Trophoblast cell (in vitro differentiated cells and primary cell): Measurements from ENCODE around the gene ZIC5.

Experiments
- DNase-seq, 2 donors: peaks; one replicate each; pipeline ENCODE4 v3.0.0-alpha.2; 2016
- H2AFZ ChIP-seq: 2 replicates; pipeline ENCODE4 v1.6.1; 2013; ENCODE audit warnings: low read length, moderate library complexity, mild to moderate bottlenecking; ENCODE audit not compliant: insufficient read depth, poor library complexity
- H2AK5ac ChIP-seq: 2 replicates; pipeline ENCODE4 v1.6.1; 2013; ENCODE audit warnings: mild to moderate bottlenecking, low read length
- H2BK120ac ChIP-seq: 2 replicates; pipeline ENCODE4 v1.6.1; 2013; ENCODE audit warnings: low read length, mild to moderate bottlenecking, moderate library complexity; ENCODE audit not compliant: insufficient read depth, poor library complexity
- H2BK12ac ChIP-seq: 2 replicates; pipeline ENCODE4 v1.6.1; 2013; ENCODE audit warnings: mild to moderate bottlenecking, low read length, moderate library complexity
- H2BK5ac ChIP-seq: 2 replicates; pipeline ENCODE4 v1.6.1; 2013; ENCODE audit warnings: low read length, low read depth, moderate library complexity, mild to moderate bottlenecking; ENCODE audit not compliant: poor library complexity
- H3K14ac ChIP-seq: 2 replicates; pipeline ENCODE4 v1.6.1; 2013; ENCODE audit warnings: mild to moderate bottlenecking, low read length
- H3K18ac ChIP-seq: 2 replicates; pipeline ENCODE4 v1.6.1; 2013; ENCODE audit warnings: mild to moderate bottlenecking, low read length
- H3K23ac ChIP-seq: 2 replicates; pipeline ENCODE4 v1.6.1; 2013; ENCODE audit warnings: low read length
- H3K27ac ChIP-seq: 2 replicates; pipeline ENCODE4 v1.5.1; 2013; ENCODE audit warnings: low read depth, mild to moderate bottlenecking, inconsistent platforms, low read length, moderate library complexity
- H3K27me3 ChIP-seq: 2 replicates; pipeline ENCODE4 v1.6.1; 2013; ENCODE audit warnings: inconsistent platforms, mild to moderate bottlenecking, low read length, moderate library complexity; ENCODE audit not compliant: insufficient read depth
- H3K36me3 ChIP-seq, 2 experiments: 1 replicate in 1 of 2; 2 replicates in 1 of 2; pipeline ENCODE4 v1.6.1; 2013; ENCODE audit warnings: low read length in 2 of 2, mild to moderate bottlenecking in 2 of 2, moderate library complexity in 1 of 2; ENCODE audit not compliant: insufficient read depth in 2 of 2, control insufficient read depth in 1 of 2
- H3K4ac ChIP-seq: 2 replicates; pipeline ENCODE4 v1.6.1; 2013; ENCODE audit warnings: low read depth, mild to moderate bottlenecking, low read length, moderate library complexity
- H3K4me1 ChIP-seq, 2 experiments: 1 replicate in 1 of 2; 2 replicates in 1 of 2; pipeline ENCODE4 v1.6.1; 2013; ENCODE audit warnings: low read length in 2 of 2, mild to moderate bottlenecking in 2 of 2, moderate library complexity in 1 of 2; ENCODE audit not compliant: insufficient read depth in 2 of 2, control insufficient read depth in 1 of 2
- H3K4me2 ChIP-seq: 2 replicates; pipeline ENCODE4 v1.6.1; 2013; ENCODE audit warnings: inconsistent platforms, mild to moderate bottlenecking, low read length, moderate library complexity
- H3K4me3 ChIP-seq: 2 replicates; pipeline ENCODE4 v1.5.1; 2013; ENCODE audit warnings: mild to moderate bottlenecking, low read depth, low read length, inconsistent platforms
- H3K79me1 ChIP-seq: one replicate; pipeline ENCODE4 v1.6.1; 2013; ENCODE audit warnings: low read length
- H3K79me2 ChIP-seq: 2 replicates; pipeline ENCODE4 v1.6.1; 2013; ENCODE audit warnings: low read length, mild to moderate bottlenecking; ENCODE audit not compliant: control insufficient read depth, insufficient read depth, poor library complexity
- H3K9ac ChIP-seq: 2 replicates; pipeline ENCODE4 v1.6.1; 2013; ENCODE audit warnings: mild to moderate bottlenecking, low read length
- H3K9me3 ChIP-seq: 2 replicates; pipeline ENCODE4 v1.6.1; 2013; ENCODE audit warnings: low read depth, mild to moderate bottlenecking, control low read depth, inconsistent platforms, low read length; ENCODE audit not compliant: insufficient read depth
- H4K12ac ChIP-seq: 2 replicates; pipeline ENCODE4 v1.6.1; 2013; ENCODE audit warnings: low read depth, mild to moderate bottlenecking, low read length, moderate library complexity
- H4K8ac ChIP-seq: 2 replicates; pipeline ENCODE4 v1.6.1; 2013; ENCODE audit warnings: low read depth, mild to moderate bottlenecking, low read length, moderate library complexity
- H4K91ac ChIP-seq: one replicate; pipeline ENCODE4 v1.6.1; 2013; ENCODE audit warnings: low read depth, mild to moderate bottlenecking, low read length, moderate library complexity
- WGBS: extraction: QIAGEN DNeasy Blood & Tissue Kit; methylation state at CpG from one replicate; pipeline ENCODE4 v1.1.7; 2013; ENCODE audit warnings: missing lambda C conversion rate; ENCODE audit not compliant: insufficient read length, insufficient coverage; ENCODE audit errors: extremely low coverage; 5-methylcytosine and 5-hydroxymethylcytosine counted together

The ZIC5 gene

DNA sequence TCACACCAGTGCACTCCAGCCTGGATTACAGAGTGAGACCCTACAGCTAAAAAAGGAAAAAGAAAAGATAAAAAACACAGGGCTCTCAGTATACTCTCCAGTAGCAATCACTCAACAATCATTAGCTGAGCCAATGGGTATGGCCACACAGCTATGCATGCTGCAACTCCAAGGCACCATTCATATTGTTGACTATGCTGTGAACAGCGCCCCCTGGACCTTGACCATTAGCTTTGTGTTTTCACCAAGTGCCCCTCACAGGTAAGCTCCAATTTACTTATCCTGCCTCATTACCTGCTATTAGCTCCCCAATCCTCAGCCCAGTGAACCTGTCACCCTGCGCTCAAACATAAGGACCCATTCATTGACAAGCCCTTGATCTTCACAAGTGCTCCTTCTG is 35.8 kb downstream of the ZIC5 start:
- no peak overlapping the region for H2BK120ac ChIP-seq
- H3K27me3 ChIP-seq: no peaks in the 10 kb centered on the region
- H3K4ac ChIP-seq: no peak overlapping the region
- WGBS: no CpG with 5 or more reads among the region's 2 CpGs
- no peaks in the 10 kb centered on the region for H3K79me2 ChIP-seq
- H3K4me2 ChIP-seq: no peak overlapping the region
- no peak overlapping the region for H4K8ac ChIP-seq
- no peak overlapping the region for H2BK5ac ChIP-seq
- H2AK5ac ChIP-seq: no peak overlapping the region
- DNase-seq: no peak
- H3K27ac ChIP-seq: no peak overlapping the region
- H3K4me3 ChIP-seq: no peak overlapping the region
- H3K9me3 ChIP-seq: peaks cover 1% of the 10 kb centered on the region
- H3K4me1 ChIP-seq: no peaks in the 10 kb centered on the region
- H3K36me3 ChIP-seq: no peaks in the 10 kb centered on the region
- H4K12ac ChIP-seq: no peak overlapping the region
- no peak overlapping the region for H2BK12ac ChIP-seq
- H3K9ac ChIP-seq: no peak overlapping the region
- H3K23ac ChIP-seq: no peak overlapping the region
- no peaks in the 10 kb centered on the region for H3K79me1 ChIP-seq
- H3K18ac ChIP-seq: no peak overlapping the region
- H3K14ac ChIP-seq: no peak overlapping the region
- H4K91ac ChIP-seq: no peak overlapping the region
- H2AFZ ChIP-seq: no peak overlapping the region

DNA sequence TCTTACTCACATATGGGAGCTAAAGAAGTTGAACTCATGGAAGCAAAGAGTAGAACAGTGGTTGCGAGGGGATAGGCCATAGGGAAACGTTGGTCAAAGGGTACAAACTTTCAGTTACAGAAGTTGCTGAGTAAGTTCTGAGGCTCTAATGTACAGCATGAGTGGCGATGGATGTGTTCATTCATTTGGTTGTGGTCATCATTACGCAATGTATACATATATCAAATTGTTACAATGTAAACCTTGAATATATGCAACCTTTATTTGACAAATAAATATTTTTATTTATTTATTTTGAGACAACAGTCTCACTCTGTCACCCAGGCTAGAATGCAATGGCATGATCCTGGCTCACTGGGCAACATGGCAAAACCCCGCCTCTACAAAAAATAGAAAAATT is 38.7 kb downstream of the ZIC5 start:
- H4K12ac ChIP-seq: no peak overlapping the region
- no peak overlapping the region for H3K9ac ChIP-seq
- H3K14ac ChIP-seq: no peak overlapping the region
- H3K27ac ChIP-seq: no peak overlapping the region
- no peak overlapping the region for H3K18ac ChIP-seq
- H3K4ac ChIP-seq: no peak overlapping the region
- no peak overlapping the region for H3K4me2 ChIP-seq
- H3K27me3 ChIP-seq: no peaks in the 10 kb centered on the region
- DNase-seq: no peak
- no CpG with 5 or more reads among the region's 5 CpGs for WGBS
- H3K4me3 ChIP-seq: no peak overlapping the region
- H2AFZ ChIP-seq: no peak overlapping the region
- no peaks in the 10 kb centered on the region for H3K4me1 ChIP-seq
- no peak overlapping the region for H4K8ac ChIP-seq
- no peaks in the 10 kb centered on the region for H3K79me1 ChIP-seq
- no peak overlapping the region for H3K23ac ChIP-seq
- no peaks in the 10 kb centered on the region for H3K79me2 ChIP-seq
- no peak overlapping the region for H2AK5ac ChIP-seq
- H2BK120ac ChIP-seq: no peak overlapping the region
- no peak overlapping the region for H2BK12ac ChIP-seq
- H4K91ac ChIP-seq: no peak overlapping the region
- H3K36me3 ChIP-seq: no peaks in the 10 kb centered on the region
- no peak overlapping the region for H2BK5ac ChIP-seq
- peaks cover 1% of the 10 kb centered on the region for H3K9me3 ChIP-seq

DNA sequence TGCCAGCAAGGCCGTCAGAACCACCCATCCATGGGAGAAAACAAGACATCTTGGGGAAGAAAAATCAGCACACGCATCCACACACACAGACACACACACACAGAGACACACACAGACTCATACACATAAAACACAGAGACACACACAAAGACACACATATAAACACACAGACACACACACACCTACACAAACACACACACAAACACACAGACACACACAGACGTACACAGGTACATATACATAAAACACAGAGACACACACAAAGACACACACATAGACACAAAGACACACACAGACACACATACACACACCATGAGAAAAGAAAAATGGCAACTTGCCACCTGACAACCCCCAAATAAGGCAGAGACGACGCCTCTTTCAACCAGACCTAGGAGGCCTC is 40.6 kb downstream of the ZIC5 start:
- WGBS: no CpG with 5 or more reads among the region's 5 CpGs
- Histone ChIP-seq H3K27ac (no peak overlapping the region), H3K27me3 (no peaks in the 10 kb centered on the region), H3K14ac (no peak overlapping the region), H3K79me2 (no peaks in the 10 kb centered on the region), H3K18ac (no peak overlapping the region), H3K36me3 (no peaks in the 10 kb centered on the region), H3K79me1 (no peaks in the 10 kb centered on the region), H3K4me1 (no peaks in the 10 kb centered on the region), H3K23ac (no peak overlapping the region), H3K9me3 (peaks cover 1% of the 10 kb centered on the region), H4K12ac (no peak overlapping the region), H4K91ac (no peak overlapping the region), H3K4me3 (no peak overlapping the region), H2BK5ac (no peak overlapping the region), H2AK5ac (no peak overlapping the region), H2AFZ (no peak overlapping the region), H3K9ac (no peak overlapping the region), H4K8ac (no peak overlapping the region), H2BK120ac (no peak overlapping the region), H3K4me2 (no peak overlapping the region), H2BK12ac (no peak overlapping the region), H3K4ac (no peak overlapping the region)
- DNase-seq: no peak

DNA sequence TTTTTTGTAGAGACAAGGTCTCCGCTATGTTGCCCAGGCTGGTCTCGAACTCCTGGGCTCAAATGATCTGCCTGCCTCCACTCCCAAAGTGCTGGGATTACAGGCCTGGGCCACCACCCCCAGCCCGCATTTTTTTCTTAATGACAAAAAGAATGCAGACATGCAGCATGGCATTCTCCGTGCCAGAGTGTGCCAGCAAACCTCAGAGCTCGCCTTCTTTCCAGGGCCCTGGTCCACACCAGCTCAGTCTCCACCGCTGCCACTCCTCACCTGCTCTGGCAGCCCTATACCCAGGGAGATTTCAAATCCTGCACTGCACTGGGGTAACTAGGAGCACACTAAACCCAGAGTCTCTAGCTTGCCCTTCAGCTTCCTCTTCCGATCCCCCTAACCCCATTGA is 41.7 kb downstream of the ZIC5 start:
- no peak overlapping the region for H3K9ac ChIP-seq
- H4K91ac ChIP-seq: no peak overlapping the region
- H4K8ac ChIP-seq: no peak overlapping the region
- DNase-seq: no peak
- H3K9me3 ChIP-seq: no peaks in the 10 kb centered on the region
- no peak overlapping the region for H4K12ac ChIP-seq
- H3K36me3 ChIP-seq: no peaks in the 10 kb centered on the region
- no peak overlapping the region for H3K27ac ChIP-seq
- H3K27me3 ChIP-seq: no peaks in the 10 kb centered on the region
- no peaks in the 10 kb centered on the region for H3K79me2 ChIP-seq
- no peak overlapping the region for H3K4me2 ChIP-seq
- H3K23ac ChIP-seq: no peak overlapping the region
- H2AFZ ChIP-seq: no peak overlapping the region
- WGBS: no CpG with 5 or more reads among the region's 7 CpGs
- no peak overlapping the region for H3K4me3 ChIP-seq
- no peak overlapping the region for H3K18ac ChIP-seq
- no peak overlapping the region for H2BK5ac ChIP-seq
- H3K79me1 ChIP-seq: no peaks in the 10 kb centered on the region
- H3K4ac ChIP-seq: no peak overlapping the region
- H2BK120ac ChIP-seq: no peak overlapping the region
- H3K14ac ChIP-seq: no peak overlapping the region
- H2BK12ac ChIP-seq: no peak overlapping the region
- no peaks in the 10 kb centered on the region for H3K4me1 ChIP-seq
- no peak overlapping the region for H2AK5ac ChIP-seq
